Astrocyte of the spinal cord (primary cell): Measurements from ENCODE around the gene NFXL1.

Source experiments
- DNase-seq: peaks from one replicate; pipeline ENCODE4 v3.0.0; 2011; ENCODE audit warnings: low read depth, low spot score
- H3K4me3 ChIP-seq: 2 replicates; pipeline ENCODE4 v1.5.1; 2011; ENCODE audit warnings: low read depth, mild to moderate bottlenecking, low read length, moderate library complexity
- in situ Hi-C: cut with HindIII; loops from 2 replicates; pipeline ENCODE4 v1.10.0; 2017; ENCODE audit warnings: low sequenced_read_pairs
- TF ChIP-seq, protein P1 (sequence below): IDR thresholded peaks from 2 replicates; pipeline ENCODE4 v1.5.1; 2012; ENCODE audit warnings: low read depth, mild to moderate bottlenecking, low read length, inconsistent platforms

NFXL1 gene

DNA sequence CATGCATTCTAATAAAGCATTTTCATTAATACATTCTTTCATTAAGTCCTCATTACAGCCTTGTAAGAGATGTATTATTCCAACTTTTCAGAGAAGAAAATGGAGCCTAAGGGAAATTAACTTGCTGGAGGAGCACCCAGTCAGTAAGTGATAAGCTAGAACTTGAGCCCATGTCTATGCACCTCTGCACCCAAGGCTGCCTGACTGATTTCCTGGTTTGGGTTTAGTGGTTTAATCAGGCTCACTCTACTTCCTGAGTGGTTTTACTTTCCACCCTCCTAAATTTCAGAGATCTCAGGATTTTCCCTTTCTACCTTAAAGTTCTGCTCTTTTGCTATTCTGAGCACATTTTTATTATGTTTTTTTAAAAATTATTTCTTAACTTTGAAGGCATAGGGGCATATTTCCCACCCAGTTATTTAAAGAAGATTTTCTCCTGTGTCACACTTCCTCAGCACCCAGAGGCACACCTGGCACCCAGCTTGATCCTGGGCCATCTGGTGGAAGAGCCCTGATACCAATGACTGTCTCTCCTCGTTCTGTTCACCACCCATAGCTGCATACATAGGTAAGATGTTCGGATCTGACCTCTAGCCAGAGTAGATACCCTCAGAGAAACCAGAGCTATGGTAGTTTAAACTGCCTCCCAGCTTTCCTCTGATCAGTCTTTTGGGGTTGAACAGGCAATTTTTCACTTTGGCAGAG is 86.9 kb downstream of the NFXL1 start:
- in situ Hi-C loops = no loop called here
- no peak for DNase-seq
- no peak overlapping the region for H3K4me3 ChIP-seq
- TF ChIP-seq, protein P1, sequence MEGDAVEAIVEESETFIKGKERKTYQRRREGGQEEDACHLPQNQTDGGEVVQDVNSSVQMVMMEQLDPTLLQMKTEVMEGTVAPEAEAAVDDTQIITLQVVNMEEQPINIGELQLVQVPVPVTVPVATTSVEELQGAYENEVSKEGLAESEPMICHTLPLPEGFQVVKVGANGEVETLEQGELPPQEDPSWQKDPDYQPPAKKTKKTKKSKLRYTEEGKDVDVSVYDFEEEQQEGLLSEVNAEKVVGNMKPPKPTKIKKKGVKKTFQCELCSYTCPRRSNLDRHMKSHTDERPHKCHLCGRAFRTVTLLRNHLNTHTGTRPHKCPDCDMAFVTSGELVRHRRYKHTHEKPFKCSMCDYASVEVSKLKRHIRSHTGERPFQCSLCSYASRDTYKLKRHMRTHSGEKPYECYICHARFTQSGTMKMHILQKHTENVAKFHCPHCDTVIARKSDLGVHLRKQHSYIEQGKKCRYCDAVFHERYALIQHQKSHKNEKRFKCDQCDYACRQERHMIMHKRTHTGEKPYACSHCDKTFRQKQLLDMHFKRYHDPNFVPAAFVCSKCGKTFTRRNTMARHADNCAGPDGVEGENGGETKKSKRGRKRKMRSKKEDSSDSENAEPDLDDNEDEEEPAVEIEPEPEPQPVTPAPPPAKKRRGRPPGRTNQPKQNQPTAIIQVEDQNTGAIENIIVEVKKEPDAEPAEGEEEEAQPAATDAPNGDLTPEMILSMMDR = no peak

DNA sequence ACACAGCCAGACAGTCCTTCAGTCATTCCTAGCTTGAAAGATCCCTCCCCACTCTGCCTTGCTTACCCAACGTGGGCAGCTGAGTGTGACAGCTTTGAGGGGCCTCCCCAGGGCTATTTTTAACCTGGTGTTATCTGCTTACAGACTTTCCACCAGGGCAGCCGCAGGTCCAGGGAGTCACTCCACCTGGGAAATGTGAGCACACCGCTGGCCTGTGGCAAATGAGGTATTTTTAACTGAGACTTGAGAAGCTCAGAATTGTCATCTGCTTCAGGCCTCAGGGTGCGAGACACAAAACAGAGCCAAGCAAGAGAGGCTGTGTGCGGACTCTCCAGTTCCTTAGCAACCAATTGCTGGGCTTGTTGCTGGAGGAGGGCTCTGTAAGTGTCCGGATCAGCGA is 89.5 kb downstream of the NFXL1 start:
- in situ Hi-C loops = no loop called here
- no peak overlapping the region for H3K4me3 ChIP-seq
- no peak for DNase-seq
- TF ChIP-seq, protein P1 = no peak

DNA sequence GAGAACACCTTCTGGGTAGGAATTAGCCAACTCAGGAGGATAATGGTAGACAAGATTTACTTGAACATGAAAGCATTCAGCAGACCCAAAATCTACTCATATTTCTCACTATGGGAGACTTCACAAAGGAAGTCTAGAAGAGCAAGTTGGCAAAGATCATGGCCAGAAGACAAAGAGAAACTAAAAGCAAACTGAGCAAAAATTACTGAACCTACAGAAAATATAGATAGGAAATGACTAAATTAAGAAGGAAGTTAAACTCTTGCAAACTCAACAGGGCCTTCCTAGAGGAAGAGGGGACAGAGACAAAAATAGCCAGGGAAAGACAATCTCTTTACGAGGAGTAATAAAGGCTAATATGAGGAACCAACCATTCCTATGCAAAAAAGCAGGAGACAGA is 95.2 kb downstream of the NFXL1 start:
- in situ Hi-C loops = no loop called here

DNA sequence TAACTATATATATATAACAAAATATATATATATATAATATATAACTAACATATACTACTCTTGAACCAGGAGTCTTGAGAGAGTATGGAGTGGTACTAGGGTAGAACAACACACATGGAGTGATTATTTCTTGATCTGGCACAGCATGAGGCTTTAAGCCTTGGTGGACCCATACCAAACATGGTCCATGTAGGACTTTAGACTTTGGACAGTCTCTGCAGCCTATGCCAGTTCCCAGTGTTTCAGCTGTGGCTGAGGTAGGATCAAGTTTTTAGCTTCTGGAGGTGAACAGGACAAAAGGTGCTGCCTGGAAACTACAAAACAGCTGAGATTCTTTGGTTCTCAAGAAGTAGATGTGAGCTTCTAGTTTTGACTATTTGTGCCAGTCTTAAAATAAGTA is 97.1 kb downstream of the NFXL1 start:
- no peak overlapping the region for H3K4me3 ChIP-seq
- in situ Hi-C loops = no loop called here
- TF ChIP-seq, protein P1 = no peak
- DNase-seq = no peak

More for the DNA sequence above, 95.2 kb downstream of the NFXL1 start:
- no peak for DNase-seq
- TF ChIP-seq, protein P1 = no peak
- no peak overlapping the region for H3K4me3 ChIP-seq

DNA sequence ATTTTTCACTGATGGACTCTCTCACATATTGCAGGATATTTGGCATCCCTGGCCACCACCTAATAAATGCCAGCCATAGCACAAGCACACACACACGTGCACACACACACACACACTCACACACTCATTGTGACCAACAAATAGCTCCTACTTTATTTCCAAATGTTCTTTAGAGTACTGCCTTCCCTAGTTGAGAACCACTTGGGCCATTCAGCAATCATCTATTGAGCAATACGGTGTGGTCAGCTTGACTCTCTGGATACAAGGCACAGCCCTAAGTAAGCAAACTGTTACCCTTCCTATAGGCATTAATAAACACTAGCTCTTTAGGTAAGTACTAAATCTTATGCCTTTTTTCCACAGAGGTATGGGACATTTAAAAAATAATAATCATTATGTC is 97.6 kb downstream of the NFXL1 start:
- no peak for DNase-seq
- in situ Hi-C loops = no loop called here
- TF ChIP-seq, protein P1 = no peak
- H3K4me3 ChIP-seq = no peak overlapping the region

DNA sequence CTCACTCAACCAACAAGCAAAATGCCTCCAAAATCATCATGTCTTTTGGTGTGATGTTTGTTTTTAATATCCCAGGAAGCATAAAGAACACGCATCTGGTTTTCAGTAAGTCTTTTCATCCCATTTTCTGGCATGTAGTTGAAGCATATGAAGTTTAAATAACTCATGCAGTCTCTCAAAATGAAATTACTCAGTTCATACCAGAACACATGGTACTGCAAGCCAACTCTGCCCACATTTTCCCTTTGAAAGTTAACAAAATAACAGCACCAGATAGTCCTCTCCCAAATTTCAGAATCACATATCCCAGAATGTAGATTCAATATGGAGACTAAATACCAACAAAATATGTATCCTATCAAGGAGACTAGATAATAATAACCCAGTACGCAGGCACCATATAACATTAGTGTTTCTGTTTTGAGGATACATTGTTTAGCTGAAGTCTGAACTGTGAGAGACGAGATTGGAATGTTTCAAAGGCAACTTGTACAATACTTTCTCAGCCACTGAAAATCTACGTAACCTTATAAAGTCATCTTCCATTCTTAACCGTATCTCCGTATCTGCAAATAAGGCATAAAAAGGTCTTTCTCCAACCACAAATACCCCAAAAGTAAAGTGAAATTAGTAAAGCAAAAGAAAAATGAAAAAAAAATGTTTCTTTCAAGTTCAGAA is 99.6 kb downstream of the NFXL1 start:
- in situ Hi-C loops = no loop called here
- DNase-seq = peak; percentile 22
- H3K4me3 ChIP-seq = no peak overlapping the region

More for the DNA sequence above, 99.6 kb downstream of the NFXL1 start:
- TF ChIP-seq, protein P1 = no peak
